GM19193 (cell line): ENCODE results near the gene ADGRB3.

ENCODE experiments used
- POLR2A ChIP-seq: IDR thresholded peaks from 4 replicates; pipeline ENCODE4 v1.6.1; 2011; ENCODE audit not compliant: insufficient read depth, insufficient read length; ENCODE audit errors: extremely low read depth

ADGRB3 gene

DNA sequence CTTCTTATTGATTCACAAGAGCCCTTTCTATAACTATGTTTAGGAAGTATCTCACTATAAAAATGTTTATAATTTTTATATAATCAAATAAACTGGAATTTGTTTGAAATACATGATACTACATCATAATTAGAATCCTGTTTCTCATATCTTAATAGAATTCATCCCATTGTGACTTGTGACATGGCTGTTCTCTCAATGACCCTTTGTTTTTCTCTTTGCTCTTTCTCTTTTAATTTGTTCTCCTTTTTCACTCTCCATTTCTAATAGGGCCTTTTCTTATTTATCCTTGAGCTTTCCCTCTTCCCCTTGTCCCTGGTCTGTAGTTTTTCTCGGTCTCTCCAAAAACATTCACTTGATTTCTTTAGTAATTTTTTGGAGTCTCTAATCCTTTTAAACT, 111.3 kb downstream of the ADGRB3 start:
- no peak for TF ChIP-seq POLR2A

- no peak for TF ChIP-seq POLR2A
Measured at GRCh38 chr6:68747110-68747790, 112.2 kb downstream of the ADGRB3 start.

DNA sequence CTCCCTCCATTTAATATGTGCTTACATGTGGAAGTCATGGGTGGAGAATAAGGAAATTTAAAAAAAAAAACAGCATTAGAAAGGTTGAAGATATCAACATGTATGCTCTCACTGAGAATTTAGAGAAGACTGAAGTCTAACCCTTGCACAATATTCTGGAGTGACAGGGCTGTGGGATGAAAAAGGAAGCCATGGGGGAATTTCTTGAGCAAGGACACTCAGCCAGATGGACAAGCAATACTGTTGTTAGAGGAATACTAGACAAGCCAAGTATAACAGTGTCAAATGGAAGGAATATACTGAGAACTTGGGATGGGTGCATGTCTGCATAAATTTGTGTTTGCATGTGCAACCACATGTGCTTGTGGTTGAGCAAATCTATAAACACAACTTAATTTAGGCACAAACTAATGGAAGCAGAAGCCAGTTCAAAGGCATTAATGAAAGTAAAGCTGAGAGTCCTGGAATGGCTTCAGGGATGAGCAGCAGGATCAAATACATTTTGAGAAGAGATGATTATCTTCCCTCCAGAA, 119.7 kb downstream of the ADGRB3 start:
- no peak for TF ChIP-seq POLR2A

DNA sequence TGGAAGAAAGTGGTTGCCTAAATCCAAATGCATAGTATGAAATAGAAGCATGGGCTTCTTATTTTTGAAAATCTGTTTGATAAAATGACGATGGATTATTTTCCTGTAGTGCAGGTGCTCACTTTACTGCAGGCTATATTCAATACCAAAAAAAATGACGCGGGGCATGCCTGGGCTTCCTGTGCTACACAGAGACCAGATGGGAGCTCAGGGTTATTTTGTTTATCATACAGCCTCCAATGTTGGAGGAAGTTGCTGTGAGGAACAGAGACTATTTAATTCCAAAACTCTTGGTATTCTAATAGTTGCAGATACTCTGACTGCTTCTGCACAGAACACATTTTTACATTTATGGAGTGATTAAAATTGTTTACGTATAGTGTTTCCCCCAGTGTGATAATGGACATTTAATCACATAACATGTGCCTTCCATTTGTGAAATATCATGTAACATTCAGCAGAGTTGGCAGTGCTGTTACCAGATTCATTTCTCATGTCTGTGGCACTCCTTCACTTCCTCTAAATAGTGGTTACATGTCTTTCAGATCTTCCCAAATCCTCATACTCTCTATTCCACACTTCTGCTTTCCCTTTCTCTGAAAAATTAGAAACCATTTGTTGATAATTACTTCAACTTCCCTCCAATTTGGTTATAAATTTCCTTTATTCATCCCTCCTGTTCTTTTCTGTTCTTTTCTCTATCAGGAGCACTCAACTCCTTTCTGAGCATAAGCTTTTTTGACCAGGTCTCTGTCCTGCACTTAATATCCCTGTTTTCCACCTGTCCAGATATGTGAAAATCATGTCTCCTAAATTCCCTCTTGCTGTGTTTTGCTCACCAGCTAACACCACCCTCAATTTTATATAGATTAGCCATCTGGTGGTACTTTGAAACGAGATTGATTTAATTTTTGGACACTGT, 121.6 kb downstream of the ADGRB3 start:
- TF ChIP-seq POLR2A = no peak

DNA sequence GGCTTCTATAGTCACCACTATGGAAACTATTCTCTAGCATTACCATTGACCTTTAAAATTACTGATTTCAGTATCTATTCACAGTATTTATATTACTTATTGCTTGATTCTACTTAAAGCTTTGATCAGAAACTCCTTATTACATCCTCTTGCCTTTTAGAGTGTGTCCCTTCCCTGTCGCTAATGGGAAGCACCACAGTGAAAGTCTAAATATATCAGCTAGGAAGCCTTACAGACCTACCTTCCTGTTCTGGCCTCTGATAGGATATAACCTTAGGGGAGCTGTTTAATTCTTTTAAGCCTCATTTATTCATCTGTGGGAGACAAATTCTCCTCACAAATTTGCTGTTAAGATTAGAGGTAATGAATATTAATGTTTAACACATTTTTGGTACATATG, 122.7 kb downstream of the ADGRB3 start:
- TF ChIP-seq POLR2A = no peak

DNA sequence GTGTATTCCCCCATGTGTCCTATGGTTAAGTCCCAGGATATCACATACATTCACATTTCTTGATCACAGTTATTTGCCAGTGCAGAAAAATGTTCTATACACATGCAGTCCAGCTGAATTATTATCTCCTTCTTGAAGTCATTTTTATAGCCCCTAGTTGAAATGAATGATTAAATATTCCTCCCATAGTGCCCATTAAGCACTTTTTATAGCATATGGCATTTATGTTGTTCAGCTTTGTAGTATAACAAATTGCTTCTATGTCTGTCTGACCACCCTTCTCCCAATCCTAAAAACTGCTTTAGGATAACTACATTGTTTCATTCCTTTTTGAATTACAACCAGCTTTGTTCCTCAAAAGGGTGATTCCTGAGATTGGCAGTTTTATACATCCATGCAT, 123.5 kb downstream of the ADGRB3 start:
- TF ChIP-seq POLR2A = no peak

DNA sequence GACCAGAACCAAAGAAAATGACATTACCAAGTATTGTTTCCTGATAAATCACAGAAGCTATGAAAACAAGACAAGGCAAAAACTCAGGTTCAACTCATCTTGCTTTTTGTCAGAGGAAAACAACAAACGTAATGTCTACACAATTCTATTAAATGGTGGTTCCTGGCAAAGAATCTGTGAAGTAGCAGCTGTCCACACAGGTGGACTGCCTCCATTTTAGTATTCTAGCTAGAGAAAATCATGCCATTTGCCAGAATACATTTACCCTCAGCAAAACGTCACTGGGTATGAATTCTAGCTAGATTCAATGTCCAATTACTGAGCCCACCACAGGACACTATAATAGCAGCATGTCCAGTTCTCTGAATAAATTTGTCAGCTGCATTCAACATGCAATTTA, 125.4 kb downstream of the ADGRB3 start:
- TF ChIP-seq POLR2A = no peak

DNA sequence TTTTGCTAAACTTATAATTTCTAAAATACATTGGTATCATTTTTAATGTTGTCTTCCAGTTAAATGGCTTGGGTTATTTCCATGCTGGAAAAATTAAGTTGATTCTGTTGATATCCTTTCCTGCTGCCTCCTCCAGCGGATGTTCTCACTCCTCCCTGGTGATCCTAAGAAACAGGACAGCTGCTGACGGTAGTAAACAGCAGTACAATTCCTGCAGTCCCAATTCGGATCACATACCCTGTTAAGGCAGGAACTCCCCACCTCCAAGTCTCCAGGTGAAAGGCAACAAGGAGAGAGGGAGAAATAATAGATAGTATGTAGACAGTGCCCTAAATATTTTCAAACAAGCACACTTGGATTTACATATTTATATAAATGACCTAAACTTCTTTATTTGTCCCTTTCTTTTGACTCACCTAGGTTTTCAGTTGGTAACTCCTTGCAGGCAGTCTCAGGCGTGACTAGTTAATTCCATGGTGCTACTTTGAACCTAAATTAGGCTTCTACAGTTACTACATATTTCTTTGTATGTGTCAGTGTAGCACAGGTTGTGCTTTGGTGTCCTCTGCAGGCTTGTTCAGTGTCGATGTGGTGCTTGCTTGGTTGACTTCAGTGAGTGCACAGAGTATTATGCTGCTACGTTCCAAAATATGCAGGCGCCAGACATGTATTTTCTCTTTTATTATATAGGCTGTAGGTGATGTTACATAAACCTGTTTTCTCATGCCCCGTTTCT, 126.0 kb downstream of the ADGRB3 start:
- no peak for TF ChIP-seq POLR2A

- no peak for TF ChIP-seq POLR2A
Measured at GRCh38 chr6:68761985-68762384, 126.9 kb downstream of the ADGRB3 start.

DNA sequence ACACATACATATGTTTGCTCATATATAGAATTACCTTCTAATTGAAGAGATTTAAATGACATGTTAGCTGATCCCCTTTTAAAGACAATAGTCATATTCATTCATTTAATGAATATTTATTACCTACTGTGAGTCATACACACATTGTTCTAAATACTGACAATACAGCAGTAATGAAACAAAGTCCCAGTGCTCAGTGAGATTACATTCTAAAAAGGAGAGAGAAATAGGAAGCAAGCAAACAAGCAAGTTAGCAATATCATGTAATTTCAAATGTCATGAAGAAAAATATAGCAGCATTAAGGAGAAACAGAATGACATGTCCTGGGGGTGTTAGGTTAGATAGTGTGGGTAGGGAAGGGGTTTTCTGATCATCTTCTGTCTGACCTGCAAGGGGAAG, 136.3 kb downstream of the ADGRB3 start:
- no peak for TF ChIP-seq POLR2A

GRCh38 chr6:68774843-68775242, 139.8 kb downstream of the ADGRB3 start:
- TF ChIP-seq POLR2A = no peak

DNA sequence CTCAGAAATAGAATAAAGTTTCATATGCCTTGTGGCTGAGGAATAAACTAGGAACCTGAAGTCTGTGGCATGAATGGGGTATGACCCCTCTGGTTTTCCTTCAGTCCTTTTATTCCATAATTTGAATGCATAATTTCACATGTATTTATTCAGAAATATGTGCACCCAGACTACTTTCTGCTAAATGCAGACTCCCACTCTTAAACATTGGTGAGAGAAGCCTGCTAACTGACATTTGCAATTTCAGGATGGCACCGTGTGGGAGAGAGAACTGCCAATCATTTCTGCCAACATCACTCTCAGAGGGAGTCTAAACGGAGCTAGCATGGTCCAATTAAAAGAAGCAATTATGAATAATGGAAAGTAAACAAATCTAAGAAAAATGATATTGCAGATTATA, 141.3 kb downstream of the ADGRB3 start:
- no peak for TF ChIP-seq POLR2A

DNA sequence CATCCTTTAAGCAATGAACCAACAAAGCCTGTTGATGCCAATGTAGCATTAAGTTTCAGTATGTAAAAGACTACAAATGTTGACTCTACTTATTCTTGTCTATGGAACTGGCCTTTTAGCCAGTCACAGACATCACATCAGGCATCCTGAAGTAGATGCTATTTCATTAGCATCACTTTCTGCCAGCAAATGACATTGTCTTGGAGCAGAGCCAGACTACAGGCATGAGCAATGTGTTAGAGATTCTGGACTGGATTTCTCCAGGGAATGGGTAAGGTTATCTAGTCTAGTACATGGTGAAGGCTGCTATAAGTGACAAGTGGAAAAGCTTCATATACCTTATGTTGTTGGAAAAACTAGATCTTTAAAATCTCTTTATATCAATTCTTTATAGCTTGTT, 142.9 kb downstream of the ADGRB3 start:
- no peak for TF ChIP-seq POLR2A

GRCh38 chr6:68778356-68779020, 143.4 kb downstream of the ADGRB3 start:
- TF ChIP-seq POLR2A = no peak

DNA sequence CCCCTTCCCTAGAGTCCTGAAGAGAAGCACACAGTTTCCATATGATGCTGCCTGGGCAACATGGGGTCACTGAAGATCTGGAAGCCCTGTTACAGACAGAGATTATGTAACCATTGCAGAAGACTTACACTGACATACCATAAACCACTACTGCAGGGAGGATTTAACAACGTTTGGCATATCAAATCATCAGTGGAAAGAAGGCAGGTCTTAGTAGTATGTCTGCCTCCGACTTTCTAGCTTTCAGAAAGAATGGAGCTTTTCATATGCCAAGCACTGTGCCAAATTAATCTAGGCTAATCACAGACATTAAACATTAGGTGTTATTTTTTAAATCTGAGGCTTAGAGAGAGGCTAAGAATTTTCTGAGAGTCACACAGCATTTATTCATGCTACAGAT, 144.3 kb downstream of the ADGRB3 start:
- no peak for TF ChIP-seq POLR2A

DNA sequence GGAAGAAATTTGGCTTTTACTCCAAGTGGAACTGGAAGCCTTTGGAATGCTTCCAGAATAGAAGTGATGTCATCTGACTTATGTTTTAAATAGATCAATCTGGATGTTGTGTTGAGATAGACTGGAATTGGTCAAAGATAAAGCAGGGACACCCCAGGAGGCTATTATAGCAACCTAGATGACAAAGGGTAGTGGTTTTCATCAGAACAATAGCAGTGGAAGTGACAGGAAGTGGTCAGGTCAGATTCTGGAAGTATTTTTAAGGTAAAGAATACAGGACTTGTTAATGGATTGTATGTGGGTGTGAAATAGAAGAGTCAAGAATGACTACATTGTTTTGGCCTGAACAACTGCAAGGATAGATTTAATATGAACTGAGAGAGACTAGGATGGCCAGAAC, 191.4 kb downstream of the ADGRB3 start:
- TF ChIP-seq POLR2A = no peak

GRCh38 chr6:68834551-68834950, 199.5 kb downstream of the ADGRB3 start:
- no peak for TF ChIP-seq POLR2A
